ENCODE results near the gene LITAF. TPM values are rescaled to one million over a fixed set of nuclear protein-coding genes. Genes with fewer than 3 reads are reported as not detected.

The LITAF gene
- total RNA-seq, 2 experiments from 2014 or later = 12.2 to 43.2 TPM

GRCh38 chr16:11528053-11528452, 58.7 kb downstream of the LITAF start:
- intact Hi-C loops (cut with micrococcal nuclease; ENCODE audit: unreplicated experiment) = no loop called here
- TF ChIP-seq EZH2phosphoT487 (IDR thresholded peaks at IDR 0.05; ENCODE audit: borderline replicate concordance, low read depth, low read length) = no peak
- no peak for TF ChIP-seq CTCF (conservative IDR thresholded peaks at IDR 0.05; ENCODE audit: low read length)
- Histone ChIP-seq H3K4me3 (ENCODE audit: low read depth, low read length, poor library complexity, severe bottlenecking) (no peak overlapping the region), H4K20me1 (ENCODE audit: insufficient read depth, low read length) (no peaks in the 10 kb centered on the region), H3K4me2 (ENCODE audit: low read length) (no peak overlapping the region), H2AFZ (ENCODE audit: low read length) (no peak overlapping the region), H3K79me2 (ENCODE audit: insufficient read depth, low read depth, low read length) (no peaks in the 10 kb centered on the region), H3K4me1 (ENCODE audit: insufficient read depth, low read length, poor library complexity, severe bottlenecking) (peaks cover 3% of the 10 kb centered on the region), H3K9me3 (ENCODE audit: low read length) (peaks cover 6% of the 10 kb centered on the region; the same call in 1 of the 2 replicates), H3K27ac (ENCODE audit: low read depth, low read length, poor library complexity, severe bottlenecking) (no peak overlapping the region), H3K36me3 (ENCODE audit: insufficient read depth, low read length) (no peaks in the 10 kb centered on the region), H3K9me2 (ENCODE audit: insufficient read depth, low read length) (no peaks in the 10 kb centered on the region)
- ChIA-PET POLR2A (interaction anchor here (0.7 to 1.6 kb wide), 2 partner anchors 102 to 579 kb away, joined by 3 to 4 read pairs; no protein-coding TSS in a partner anchor), CTCF (ENCODE audit: unreplicated experiment) (no interaction called here)
- DNase-seq (ENCODE audit: low spot score) = no peak
- BruUV-seq (replicated peaks) = no TSS peak

- no TSS peak for BruUV-seq (replicated peaks)
- ChIA-PET CTCF (ENCODE audit: unreplicated experiment) (no interaction called here), POLR2A (no interaction called here)
- intact Hi-C loops (cut with micrococcal nuclease; ENCODE audit: unreplicated experiment) = no loop called here
- Histone ChIP-seq H3K4me1 (ENCODE audit: insufficient read depth, low read length, poor library complexity, severe bottlenecking) (peaks cover 10% of the 10 kb centered on the region), H3K79me2 (ENCODE audit: insufficient read depth, low read depth, low read length) (no peaks in the 10 kb centered on the region), H3K27ac (ENCODE audit: low read depth, low read length, poor library complexity, severe bottlenecking) (no peak overlapping the region), H3K36me3 (ENCODE audit: insufficient read depth, low read length) (no peaks in the 10 kb centered on the region), H3K4me2 (ENCODE audit: low read length) (no peak overlapping the region), H3K9me3 (ENCODE audit: low read length) (no peaks in the 10 kb centered on the region), H4K20me1 (ENCODE audit: insufficient read depth, low read length) (no peaks in the 10 kb centered on the region), H3K4me3 (ENCODE audit: low read depth, low read length, poor library complexity, severe bottlenecking) (no peak overlapping the region), H2AFZ (ENCODE audit: low read length) (no peak overlapping the region), H3K9me2 (ENCODE audit: insufficient read depth, low read length) (no peaks in the 10 kb centered on the region)
- no peak for DNase-seq (ENCODE audit: low spot score)
- TF ChIP-seq CTCF (conservative IDR thresholded peaks at IDR 0.05; ENCODE audit: low read length) (no peak), EZH2phosphoT487 (IDR thresholded peaks at IDR 0.05; ENCODE audit: borderline replicate concordance, low read depth, low read length) (no peak)
These were observed 59.9 kb downstream of the LITAF start for GRCh38 chr16:11526655-11527350.

GRCh38 chr16:11524098-11524760, 62.5 kb downstream of the LITAF start:
- H3K4me1 ChIP-seq (ENCODE audit: insufficient read depth, low read length, poor library complexity, severe bottlenecking) = peaks cover 10% of the 10 kb centered on the region
- POLR2A ChIA-PET = no interaction called here
- no peaks in the 10 kb centered on the region for H3K79me2 ChIP-seq (ENCODE audit: insufficient read depth, low read depth, low read length)
- H3K27ac ChIP-seq (ENCODE audit: low read depth, low read length, poor library complexity, severe bottlenecking) = no peak overlapping the region
- no peaks in the 10 kb centered on the region for H3K36me3 ChIP-seq (ENCODE audit: insufficient read depth, low read length)
- no peak overlapping the region for H3K4me3 ChIP-seq (ENCODE audit: low read depth, low read length, poor library complexity, severe bottlenecking)
- no peaks in the 10 kb centered on the region for H4K20me1 ChIP-seq (ENCODE audit: insufficient read depth, low read length)
- no peak overlapping the region for H3K4me2 ChIP-seq (ENCODE audit: low read length)
- CTCF ChIA-PET (ENCODE audit: unreplicated experiment) = no interaction called here
- no peak overlapping the region for H2AFZ ChIP-seq (ENCODE audit: low read length)
- no peak for TF ChIP-seq CTCF (conservative IDR thresholded peaks at IDR 0.05; ENCODE audit: low read length)
- TF ChIP-seq EZH2phosphoT487 (IDR thresholded peaks at IDR 0.05; ENCODE audit: borderline replicate concordance, low read depth, low read length) = no peak
- H3K9me2 ChIP-seq (ENCODE audit: insufficient read depth, low read length) = no peaks in the 10 kb centered on the region
- peaks cover 5% of the 10 kb centered on the region; the same call in 1 of the 2 replicates for H3K9me3 ChIP-seq (ENCODE audit: low read length)
- intact Hi-C loops (cut with micrococcal nuclease; ENCODE audit: unreplicated experiment) = no loop called here
- no peak for DNase-seq (ENCODE audit: low spot score)
- no TSS peak for BruUV-seq (replicated peaks)
